WI38 (cell line): ENCODE results near the gene STEAP4.

Experiments used
- H3K4me3 ChIP-seq: 2 replicates; pipeline ENCODE4 v1.5.1; 2011; ENCODE audit warnings: low read depth, mild to moderate bottlenecking, control low read depth, low read length
- TF ChIP-seq, protein P1 (sequence below): IDR thresholded peaks from 2 replicates; pipeline ENCODE4 v1.5.1; 2012; ENCODE audit warnings: low read depth, mild to moderate bottlenecking, control low read depth, low read length

Gene STEAP4

DNA sequence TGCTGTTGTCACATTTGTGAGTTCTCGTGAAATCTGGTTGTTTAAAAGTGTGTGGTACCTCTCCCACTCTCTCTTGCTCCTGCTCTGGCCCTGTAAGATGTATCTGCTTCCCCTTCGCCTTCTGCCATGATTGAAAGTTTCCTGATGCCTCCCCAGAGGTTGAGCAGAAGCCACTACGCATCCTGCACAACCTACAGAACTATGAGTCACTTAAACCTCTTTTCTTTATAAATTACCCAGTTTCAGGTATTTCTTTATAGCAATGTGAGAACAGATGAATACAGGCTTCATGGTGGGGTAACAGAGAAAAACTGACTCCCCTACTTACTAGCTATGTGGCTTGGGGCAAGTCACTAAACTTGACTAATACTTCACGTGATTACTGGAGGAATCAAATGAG, 18.0 kb upstream of the STEAP4 start:
- TF ChIP-seq, protein P1, sequence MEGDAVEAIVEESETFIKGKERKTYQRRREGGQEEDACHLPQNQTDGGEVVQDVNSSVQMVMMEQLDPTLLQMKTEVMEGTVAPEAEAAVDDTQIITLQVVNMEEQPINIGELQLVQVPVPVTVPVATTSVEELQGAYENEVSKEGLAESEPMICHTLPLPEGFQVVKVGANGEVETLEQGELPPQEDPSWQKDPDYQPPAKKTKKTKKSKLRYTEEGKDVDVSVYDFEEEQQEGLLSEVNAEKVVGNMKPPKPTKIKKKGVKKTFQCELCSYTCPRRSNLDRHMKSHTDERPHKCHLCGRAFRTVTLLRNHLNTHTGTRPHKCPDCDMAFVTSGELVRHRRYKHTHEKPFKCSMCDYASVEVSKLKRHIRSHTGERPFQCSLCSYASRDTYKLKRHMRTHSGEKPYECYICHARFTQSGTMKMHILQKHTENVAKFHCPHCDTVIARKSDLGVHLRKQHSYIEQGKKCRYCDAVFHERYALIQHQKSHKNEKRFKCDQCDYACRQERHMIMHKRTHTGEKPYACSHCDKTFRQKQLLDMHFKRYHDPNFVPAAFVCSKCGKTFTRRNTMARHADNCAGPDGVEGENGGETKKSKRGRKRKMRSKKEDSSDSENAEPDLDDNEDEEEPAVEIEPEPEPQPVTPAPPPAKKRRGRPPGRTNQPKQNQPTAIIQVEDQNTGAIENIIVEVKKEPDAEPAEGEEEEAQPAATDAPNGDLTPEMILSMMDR = no peak
- H3K4me3 ChIP-seq = no peak overlapping the region

DNA sequence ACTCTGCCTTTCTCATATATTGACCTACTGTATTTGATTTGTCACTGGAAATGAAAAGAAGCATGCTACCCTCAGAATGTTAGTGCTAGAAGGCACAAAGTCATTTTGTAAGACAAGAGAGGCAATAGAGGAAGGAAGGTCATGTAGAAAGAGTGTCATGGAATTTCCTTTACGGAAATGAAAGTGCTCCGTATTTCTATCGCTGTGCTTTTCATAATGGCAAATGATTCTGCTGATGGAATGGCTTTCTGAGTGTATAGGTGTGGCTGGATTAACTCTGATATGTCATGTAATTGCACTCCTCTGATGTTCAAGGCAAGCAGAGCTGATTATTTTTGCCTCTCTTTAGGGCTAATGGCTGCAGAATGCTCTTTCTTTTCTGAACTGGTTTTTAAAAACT, 15.5 kb upstream of the STEAP4 start:
- no peak overlapping the region for H3K4me3 ChIP-seq
- TF ChIP-seq, protein P1 = no peak

DNA sequence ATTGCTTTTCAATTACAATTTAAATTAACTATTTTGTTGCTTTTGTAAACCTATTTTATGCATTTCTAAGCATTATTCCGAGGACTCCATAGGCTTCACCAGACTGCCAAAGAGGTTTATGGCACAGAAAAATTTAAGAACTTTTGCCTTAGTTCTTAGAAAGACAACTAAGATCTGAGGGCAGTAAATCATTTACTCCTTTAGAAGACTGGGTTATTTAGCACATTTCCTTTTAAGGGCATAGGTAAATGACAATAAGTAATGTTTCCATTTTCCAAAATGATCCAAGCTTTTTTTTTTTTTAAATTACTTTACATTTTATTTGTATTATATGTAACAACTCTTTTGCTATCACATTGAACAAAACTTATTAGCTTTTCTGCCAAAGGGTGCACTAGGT, 15.0 kb upstream of the STEAP4 start:
- TF ChIP-seq, protein P1 = no peak
- no peak overlapping the region for H3K4me3 ChIP-seq

DNA sequence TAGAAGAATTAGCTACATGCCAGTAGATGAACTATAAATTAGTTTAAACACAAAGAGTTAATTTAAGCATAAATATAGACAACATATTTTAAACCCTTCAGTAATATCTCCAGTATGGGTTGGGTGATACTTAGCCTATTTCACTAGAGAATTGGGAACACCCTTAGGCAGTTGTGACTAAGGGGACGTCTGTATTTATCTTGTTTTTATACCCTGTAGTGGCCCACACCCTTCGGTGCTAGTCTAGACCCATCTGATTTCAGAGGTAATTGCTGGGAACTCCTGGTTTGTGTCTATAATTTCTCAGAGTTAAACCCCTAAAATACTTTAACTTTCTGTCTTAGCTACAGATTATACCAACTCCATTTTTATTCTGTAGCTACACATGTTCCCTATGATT, 11.5 kb upstream of the STEAP4 start:
- no peak overlapping the region for H3K4me3 ChIP-seq
- TF ChIP-seq, protein P1 = no peak

DNA sequence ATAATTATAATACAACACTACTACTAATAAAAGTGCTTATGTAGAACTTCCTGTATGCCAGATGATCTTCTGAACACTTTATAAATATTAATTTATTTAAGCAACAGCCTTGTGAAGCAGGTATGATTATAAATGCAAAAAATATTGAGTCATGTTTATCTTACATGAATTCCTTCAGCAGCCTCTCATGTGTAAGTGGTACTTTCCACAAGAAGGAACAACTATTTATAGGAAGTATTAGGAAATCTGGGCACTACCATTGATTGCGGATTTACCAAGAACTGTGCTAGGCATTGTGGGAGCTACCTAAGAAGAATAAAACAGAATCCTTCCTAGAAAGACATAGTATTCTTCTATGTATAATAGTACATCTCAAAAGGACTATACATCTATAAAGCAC, 10.7 kb upstream of the STEAP4 start:
- TF ChIP-seq, protein P1 = no peak
- no peak overlapping the region for H3K4me3 ChIP-seq

DNA sequence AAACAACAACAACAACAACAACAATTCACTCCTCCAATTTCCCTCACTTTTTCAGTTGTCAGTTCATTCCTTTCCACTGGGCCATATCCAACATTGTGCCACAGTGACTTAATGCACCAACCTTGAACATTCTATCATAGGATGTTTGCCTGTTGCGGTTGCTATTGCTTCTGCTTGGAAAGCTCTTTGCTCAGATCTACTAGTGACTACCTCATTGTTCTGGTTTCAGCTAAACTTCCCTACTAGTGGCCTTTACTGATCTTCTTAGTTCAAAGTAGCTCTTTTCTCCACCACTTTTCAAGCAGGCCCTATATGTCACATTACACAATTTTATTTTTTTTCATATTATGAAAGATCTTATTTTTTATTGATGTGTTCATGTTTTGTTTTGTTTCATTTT, 9.8 kb upstream of the STEAP4 start:
- no peak overlapping the region for H3K4me3 ChIP-seq
- TF ChIP-seq, protein P1 = no peak

DNA sequence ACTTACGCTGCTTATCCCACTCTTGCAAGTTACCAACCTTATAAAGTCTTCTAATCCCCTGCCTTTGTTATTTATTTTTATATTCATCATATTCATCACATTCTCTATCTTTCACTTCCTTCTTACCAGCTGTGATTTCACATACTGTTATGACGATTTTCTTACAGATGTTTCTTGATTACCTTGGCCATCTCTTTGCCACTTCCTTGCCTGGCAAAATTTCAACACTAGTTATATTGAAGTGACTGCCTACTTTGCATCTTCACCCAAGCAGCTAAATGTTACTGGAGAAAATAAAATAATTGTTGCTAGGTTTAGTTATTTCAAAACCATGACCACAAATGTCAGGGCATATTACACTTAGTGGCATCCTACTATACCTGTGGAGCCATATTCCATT, 8.8 kb upstream of the STEAP4 start:
- H3K4me3 ChIP-seq = no peak overlapping the region
- TF ChIP-seq, protein P1 = no peak
